Measurements from ENCODE around the gene KRT15. TPM values are rescaled to one million over a fixed set of nuclear protein-coding genes. Genes with fewer than 3 reads are reported as not detected.
A peak's percentile ranks its signal among the peaks of the same experiment; 100 is the strongest.

Gene KRT15
- total and polyA plus RNA-seq, 9 of the 15 experiments (the other 6 are each of a cell fraction or from before 2014, with no cell fraction given) = 0.28 to 4.4 (median 0.56) TPM

DNA sequence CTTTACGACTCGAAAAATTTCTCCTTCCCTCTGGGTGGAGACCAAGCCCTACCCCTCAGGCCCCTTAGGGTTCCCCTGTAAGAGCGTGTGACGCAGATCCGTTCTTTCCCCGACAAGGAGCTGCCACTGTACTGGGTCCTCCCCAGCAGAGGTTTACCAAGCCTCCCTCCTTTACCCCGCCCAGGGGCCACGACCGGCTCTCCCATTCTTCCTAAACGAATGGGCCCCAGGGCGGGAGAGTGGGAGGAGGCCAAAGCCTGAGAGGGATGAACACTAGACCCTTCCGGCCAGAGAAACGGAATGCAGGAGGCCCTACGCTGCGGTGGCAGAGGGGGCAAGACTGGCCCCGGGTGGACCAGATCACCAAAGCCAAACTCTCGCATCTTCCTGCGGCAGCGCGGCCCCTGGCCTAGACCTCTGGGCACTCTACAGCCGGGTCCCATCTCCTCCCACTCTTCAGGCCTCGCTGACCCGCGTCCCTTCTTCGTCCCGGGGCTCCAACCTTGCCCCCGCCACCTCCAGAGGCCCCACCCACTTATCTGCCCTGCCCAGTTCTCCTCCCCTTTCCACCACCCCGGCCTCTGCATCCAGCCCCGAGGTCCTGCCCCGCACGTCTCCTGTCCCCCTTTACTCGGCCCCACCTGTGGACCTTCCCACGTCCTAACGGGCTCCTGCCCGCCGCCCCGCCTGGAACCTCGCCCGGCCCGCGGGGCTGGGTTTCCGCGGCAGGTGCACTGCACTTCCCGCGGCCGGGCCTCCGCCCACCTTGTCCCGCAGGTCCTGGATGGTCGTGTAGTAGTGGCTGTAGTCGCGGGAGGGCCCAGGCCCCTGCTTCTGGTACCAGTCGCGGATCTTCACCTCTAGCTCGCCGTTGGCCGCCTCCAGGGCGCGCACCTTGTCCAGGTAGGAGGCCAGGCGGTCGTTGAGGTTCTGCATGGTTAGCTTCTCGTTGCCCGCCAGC, 8.7 kb upstream of the KRT15 start (continued):
- TF ChIP-seq ZNF253 (CRISPR knock-in tag; conservative IDR thresholded peaks at IDR 0.05) (no peak), HMG20B (CRISPR knock-in tag; IDR thresholded peaks at IDR 0.05) (no peak), RFX1 (IDR thresholded peaks at IDR 0.05) (no peak), SUPT5H (IDR thresholded peaks at IDR 0.05) (no peak), MBD2 (IDR thresholded peaks at IDR 0.05; ENCODE audit: borderline replicate concordance, low read depth) (no peak), ZNF175 (CRISPR knock-in tag; IDR thresholded peaks at IDR 0.05; ENCODE audit: low read depth) (no peak), POLR3A (IDR thresholded peaks at IDR 0.05; ENCODE audit: borderline replicate concordance, extremely low read depth, insufficient read depth, insufficient read length) (no peak), EP400 (IDR thresholded peaks at IDR 0.05) (no peak), IFI16 (CRISPR knock-in tag; IDR thresholded peaks at IDR 0.05) (no peak), SAFB (IDR thresholded peaks at IDR 0.05; ENCODE audit: borderline replicate concordance, low read depth, low read length) (no peak), HNRNPLL (IDR thresholded peaks at IDR 0.05; ENCODE audit: low read depth, low read length, poor library complexity, severe bottlenecking) (peak; percentile 17), ZNF212 (CRISPR knock-in tag; IDR thresholded peaks at IDR 0.05) (no peak), GATAD2A (IDR thresholded peaks at IDR 0.05) (no peak; the same call in 1 of the 2 replicates), SIRT6 (IDR thresholded peaks at IDR 0.05; ENCODE audit: low read depth, low read length) (no peak), PPARD (CRISPR knock-in tag; IDR thresholded peaks at IDR 0.05) (no peak)
- TF ChIP-seq, protein P1, sequence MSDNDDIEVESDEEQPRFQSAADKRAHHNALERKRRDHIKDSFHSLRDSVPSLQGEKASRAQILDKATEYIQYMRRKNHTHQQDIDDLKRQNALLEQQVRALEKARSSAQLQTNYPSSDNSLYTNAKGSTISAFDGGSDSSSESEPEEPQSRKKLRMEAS (CRISPR knock-in tag; IDR thresholded peaks at IDR 0.05) = no peak
- TF ChIP-seq, protein P2, sequence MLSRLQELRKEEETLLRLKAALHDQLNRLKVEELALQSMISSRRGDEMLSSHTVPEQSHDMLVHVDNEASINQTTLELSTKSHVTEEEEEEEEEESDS (CRISPR knock-in tag; IDR thresholded peaks at IDR 0.05) = no peak
- TF ChIP-seq, protein P3, sequence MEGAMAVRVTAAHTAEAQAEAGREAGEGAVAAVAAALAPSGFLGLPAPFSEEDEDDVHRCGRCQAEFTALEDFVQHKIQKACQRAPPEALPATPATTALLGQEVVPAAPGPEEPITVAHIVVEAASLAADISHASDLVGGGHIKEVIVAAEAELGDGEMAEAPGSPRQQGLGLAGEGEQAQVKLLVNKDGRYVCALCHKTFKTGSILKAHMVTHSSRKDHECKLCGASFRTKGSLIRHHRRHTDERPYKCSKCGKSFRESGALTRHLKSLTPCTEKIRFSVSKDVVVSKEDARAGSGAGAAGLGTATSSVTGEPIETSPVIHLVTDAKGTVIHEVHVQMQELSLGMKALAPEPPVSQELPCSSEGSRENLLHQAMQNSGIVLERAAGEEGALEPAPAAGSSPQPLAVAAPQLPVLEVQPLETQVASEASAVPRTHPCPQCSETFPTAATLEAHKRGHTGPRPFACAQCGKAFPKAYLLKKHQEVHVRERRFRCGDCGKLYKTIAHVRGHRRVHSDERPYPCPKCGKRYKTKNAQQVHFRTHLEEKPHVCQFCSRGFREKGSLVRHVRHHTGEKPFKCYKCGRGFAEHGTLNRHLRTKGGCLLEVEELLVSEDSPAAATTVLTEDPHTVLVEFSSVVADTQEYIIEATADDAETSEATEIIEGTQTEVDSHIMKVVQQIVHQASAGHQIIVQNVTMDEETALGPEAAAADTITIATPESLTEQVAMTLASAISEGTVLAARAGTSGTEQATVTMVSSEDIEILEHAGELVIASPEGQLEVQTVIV (CRISPR knock-in tag; IDR thresholded peaks at IDR 0.05; ENCODE audit: borderline replicate concordance) = no peak
- TF ChIP-seq, protein P4, sequence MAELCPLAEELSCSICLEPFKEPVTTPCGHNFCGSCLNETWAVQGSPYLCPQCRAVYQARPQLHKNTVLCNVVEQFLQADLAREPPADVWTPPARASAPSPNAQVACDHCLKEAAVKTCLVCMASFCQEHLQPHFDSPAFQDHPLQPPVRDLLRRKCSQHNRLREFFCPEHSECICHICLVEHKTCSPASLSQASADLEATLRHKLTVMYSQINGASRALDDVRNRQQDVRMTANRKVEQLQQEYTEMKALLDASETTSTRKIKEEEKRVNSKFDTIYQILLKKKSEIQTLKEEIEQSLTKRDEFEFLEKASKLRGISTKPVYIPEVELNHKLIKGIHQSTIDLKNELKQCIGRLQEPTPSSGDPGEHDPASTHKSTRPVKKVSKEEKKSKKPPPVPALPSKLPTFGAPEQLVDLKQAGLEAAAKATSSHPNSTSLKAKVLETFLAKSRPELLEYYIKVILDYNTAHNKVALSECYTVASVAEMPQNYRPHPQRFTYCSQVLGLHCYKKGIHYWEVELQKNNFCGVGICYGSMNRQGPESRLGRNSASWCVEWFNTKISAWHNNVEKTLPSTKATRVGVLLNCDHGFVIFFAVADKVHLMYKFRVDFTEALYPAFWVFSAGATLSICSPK (IDR thresholded peaks at IDR 0.05; ENCODE audit: borderline replicate concordance) = no peak
- TF ChIP-seq, protein P5, sequence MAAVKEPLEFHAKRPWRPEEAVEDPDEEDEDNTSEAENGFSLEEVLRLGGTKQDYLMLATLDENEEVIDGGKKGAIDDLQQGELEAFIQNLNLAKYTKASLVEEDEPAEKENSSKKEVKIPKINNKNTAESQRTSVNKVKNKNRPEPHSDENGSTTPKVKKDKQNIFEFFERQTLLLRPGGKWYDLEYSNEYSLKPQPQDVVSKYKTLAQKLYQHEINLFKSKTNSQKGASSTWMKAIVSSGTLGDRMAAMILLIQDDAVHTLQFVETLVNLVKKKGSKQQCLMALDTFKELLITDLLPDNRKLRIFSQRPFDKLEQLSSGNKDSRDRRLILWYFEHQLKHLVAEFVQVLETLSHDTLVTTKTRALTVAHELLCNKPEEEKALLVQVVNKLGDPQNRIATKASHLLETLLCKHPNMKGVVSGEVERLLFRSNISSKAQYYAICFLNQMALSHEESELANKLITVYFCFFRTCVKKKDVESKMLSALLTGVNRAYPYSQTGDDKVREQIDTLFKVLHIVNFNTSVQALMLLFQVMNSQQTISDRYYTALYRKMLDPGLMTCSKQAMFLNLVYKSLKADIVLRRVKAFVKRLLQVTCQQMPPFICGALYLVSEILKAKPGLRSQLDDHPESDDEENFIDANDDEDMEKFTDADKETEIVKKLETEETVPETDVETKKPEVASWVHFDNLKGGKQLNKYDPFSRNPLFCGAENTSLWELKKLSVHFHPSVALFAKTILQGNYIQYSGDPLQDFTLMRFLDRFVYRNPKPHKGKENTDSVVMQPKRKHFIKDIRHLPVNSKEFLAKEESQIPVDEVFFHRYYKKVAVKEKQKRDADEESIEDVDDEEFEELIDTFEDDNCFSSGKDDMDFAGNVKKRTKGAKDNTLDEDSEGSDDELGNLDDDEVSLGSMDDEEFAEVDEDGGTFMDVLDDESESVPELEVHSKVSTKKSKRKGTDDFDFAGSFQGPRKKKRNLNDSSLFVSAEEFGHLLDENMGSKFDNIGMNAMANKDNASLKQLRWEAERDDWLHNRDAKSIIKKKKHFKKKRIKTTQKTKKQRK (IDR thresholded peaks at IDR 0.05; ENCODE audit: borderline replicate concordance, low read depth, low read length) = no peak
